Fibroblast of lung (primary cell): ENCODE results near the gene MUSK.

Experiments
- EZH2 ChIP-seq: IDR thresholded peaks from 2 replicates; pipeline ENCODE4 v1.5.1; 2012; ENCODE audit warnings: low read length, control low read depth, mild to moderate bottlenecking; ENCODE audit errors: missing control alignments
- TF ChIP-seq, protein P1 (sequence below), 2 donors: IDR thresholded peaks in 1 of 2; conservative IDR thresholded peaks in 1 of 2; 1 replicate in 1 of 2; 2 replicates in 1 of 2; pipeline ENCODE4 v1.5.1; 2011 to 2012; ENCODE audit warnings: low read length in 2 of 2, control low read depth in 1 of 2, inconsistent platforms in 1 of 2, low read depth in 1 of 2, mild to moderate bottlenecking in 1 of 2

DNA sequence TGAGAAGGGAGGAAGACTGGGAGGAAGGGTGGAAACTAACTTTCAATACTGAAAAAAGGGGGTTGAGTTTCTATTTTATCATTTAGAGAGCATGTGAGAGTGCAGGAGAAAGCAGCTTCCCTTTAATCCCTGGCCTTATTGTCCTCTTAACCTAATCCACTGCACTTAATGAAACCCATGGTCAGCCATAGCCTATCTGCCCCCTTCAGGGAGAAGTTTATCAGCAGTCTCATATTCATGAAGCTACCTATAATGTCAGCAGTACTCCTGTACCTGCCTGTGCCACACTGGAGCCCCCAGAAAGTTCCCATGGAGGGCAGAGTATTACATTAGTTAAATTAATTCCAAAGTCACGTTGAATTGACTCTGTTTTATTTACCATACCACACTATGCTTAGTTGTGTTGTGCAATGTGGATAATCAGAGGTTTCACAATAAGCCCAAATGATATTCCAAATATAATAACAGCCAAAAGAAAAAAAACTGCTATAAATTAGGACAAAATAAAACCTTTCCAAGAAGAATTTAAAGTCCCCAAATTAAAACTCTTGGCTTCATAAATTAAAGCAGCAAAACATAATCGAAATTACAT lies 62.9 kb downstream of the MUSK start:
- TF ChIP-seq, protein P1, sequence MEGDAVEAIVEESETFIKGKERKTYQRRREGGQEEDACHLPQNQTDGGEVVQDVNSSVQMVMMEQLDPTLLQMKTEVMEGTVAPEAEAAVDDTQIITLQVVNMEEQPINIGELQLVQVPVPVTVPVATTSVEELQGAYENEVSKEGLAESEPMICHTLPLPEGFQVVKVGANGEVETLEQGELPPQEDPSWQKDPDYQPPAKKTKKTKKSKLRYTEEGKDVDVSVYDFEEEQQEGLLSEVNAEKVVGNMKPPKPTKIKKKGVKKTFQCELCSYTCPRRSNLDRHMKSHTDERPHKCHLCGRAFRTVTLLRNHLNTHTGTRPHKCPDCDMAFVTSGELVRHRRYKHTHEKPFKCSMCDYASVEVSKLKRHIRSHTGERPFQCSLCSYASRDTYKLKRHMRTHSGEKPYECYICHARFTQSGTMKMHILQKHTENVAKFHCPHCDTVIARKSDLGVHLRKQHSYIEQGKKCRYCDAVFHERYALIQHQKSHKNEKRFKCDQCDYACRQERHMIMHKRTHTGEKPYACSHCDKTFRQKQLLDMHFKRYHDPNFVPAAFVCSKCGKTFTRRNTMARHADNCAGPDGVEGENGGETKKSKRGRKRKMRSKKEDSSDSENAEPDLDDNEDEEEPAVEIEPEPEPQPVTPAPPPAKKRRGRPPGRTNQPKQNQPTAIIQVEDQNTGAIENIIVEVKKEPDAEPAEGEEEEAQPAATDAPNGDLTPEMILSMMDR (conservative IDR thresholded peaks at IDR 0.05 in 1 of 2, IDR thresholded peaks at IDR 0.05 in 1 of 2; ENCODE audit: low read depth in 1 of 2, low read length in 2 of 2) = no peak
- TF ChIP-seq EZH2 = no peak
